HG03135 (cell line): Measurements from ENCODE around the gene HHAT.
A peak's percentile ranks its signal among the peaks of the same experiment; 100 is the strongest.

Source experiments
- ATAC-seq: cut with Tn5 transposase; IDR thresholded peaks from one replicate; pipeline ENCODE4 v1.9.1; 2021; ENCODE audit warnings: mild to moderate bottlenecking, moderate library complexity; ENCODE audit not compliant: unreplicated experiment

Gene HHAT

DNA sequence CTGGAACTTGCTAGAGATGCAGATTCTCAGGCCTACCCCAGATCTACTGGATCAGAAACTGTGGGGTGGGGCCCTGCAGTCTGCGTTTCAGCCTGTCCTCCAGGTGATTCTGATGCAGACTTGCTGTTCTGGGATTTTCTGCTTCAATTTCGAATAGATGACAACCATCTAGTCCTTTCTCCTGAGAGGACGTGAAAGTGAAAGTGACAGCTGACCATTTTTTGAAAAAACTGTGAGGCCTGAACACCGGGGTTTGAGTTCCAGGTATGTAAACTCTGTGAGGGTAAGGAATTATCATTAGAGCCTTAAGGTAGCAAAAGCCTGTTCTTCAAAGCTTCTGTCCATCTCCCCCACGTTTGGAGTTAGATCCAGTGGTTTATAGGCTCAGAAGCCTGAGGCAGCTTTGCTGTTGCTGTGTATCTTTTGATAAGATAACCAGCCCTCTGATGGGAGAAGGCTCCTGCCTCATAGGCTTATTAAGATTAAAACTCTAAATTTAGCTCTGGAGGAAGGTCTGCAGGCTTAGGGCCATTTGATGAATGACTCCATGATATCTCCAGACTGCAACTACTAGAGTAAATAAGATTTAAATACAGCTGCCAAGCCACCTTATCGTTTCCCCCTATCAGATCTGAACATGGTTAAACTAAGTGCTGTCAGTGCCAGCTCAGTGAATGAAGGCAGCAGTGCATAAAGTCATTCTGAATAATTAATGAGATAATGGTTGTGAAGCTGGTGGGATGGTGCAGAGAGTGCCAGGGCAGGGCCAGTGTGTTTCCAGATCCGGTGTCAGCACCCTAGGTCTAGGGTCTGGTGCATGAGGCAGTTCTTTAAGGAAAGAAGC, 335.2 kb downstream of the HHAT start:
- no peak for ATAC-seq

DNA sequence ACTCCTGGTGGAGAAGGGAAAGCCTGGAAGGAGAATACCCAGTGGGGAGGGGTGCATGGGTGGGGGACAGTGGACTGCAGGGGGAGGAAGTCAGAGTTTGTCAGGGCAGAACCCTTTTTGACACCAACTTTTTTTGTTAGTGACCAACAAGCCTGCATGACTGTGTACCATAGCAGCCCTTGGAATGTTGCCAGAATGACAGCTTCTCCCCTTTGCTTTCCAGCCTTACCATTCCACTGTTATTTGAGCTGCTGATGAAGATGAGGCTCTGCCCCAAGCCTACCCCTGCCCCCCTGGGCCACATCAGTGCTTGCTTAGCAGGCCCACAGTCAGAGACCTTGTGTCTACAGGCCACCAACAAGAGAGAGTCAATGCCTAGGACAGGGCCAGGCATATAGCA, 341.2 kb downstream of the HHAT start:
- no peak for ATAC-seq

DNA sequence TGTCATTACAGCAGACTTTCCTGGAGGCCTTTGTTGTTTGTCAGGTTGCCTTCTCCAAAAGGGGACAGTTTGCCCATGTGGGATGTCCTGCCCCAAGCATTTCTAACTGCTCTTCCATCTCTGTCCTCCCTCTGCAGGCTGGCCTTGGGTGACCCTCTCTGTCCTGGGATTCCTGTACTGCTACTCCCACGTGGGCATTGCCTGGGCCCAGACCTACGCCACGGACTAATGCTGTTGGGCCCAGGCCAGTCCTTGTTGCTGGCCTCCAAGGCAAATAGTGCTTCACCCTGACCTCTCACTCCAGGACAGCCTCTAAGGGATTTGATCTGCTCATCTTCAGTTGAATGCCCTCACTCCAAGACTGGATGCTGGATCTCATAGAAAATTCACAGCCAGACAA, 345.4 kb downstream of the HHAT start:
- ATAC-seq = no peak

DNA sequence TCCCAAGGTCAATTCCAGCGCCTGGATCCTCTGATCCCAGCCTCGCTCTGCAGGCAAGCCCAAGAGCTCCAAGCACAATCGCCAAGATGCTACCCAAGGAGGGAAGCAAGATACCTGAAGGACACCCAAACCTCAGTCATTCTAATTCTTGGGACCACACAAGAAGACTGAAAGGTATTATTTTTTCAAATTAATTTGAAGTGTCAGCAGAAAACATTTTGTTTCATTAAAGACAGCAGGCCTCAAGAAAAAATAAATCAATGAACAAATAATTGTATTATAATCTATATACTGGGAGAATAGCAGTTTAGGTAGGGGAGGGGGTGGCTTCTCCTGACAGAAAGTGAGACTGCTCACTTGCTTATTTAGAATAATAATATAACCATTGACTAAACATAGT, 347.8 kb downstream of the HHAT start:
- ATAC-seq = no peak

DNA sequence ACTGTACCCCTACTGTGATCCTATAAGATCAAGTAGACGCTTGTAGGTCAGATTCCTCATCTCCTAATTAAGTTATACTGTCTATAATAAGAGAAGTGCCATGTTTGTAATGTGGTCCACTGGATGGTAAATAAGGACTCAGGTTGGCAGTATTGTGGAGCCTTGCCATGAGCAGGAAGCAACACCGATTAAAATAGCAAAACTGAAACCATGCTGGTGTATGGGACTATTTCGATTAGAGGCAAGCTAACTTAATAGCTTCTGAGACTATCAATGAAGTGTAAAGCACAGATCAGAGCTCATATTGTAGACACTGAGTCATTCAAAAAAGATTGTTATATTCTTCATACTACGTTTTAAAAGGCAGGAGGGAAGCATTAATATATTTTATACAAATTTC, 348.8 kb downstream of the HHAT start:
- no peak for ATAC-seq

DNA sequence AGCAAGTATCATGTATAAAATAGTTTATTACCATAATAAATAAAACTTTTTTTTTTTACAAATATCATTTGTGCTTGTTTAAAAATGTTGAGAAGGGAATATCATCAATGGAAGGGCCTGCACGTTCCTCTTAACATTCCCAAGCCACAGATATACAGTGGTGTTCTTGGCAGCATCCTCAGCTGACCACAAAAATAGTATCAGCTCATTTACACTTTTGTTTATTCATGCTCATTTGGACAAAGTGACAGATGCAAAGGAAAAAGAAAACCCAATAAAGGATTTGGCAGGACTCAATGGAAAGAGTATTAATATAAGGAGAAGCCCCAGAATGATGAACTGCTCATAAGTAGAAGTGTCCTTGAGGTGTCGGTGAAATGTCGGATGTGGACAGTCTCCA, 349.6 kb downstream of the HHAT start:
- ATAC-seq = no peak

DNA sequence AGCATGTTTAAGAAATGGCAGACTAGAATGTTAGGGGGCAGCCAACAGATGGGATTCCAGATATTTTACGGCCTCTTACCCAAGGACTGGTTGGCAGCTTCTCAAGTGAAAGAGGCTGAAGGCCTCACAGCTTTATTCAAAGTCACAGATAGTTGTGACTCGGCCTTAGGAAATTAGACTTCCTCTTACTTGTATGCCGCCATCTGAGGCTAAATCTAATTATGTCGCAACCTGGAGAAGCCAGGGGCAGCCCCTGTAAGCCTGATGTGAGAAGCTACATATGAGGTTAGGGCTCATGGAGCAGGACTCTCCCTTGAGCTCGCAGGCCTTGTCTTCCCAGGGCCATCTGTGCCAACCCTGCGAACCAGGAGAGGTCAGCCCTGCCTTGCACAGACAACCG, 352.5 kb downstream of the HHAT start:
- ATAC-seq = no peak

DNA sequence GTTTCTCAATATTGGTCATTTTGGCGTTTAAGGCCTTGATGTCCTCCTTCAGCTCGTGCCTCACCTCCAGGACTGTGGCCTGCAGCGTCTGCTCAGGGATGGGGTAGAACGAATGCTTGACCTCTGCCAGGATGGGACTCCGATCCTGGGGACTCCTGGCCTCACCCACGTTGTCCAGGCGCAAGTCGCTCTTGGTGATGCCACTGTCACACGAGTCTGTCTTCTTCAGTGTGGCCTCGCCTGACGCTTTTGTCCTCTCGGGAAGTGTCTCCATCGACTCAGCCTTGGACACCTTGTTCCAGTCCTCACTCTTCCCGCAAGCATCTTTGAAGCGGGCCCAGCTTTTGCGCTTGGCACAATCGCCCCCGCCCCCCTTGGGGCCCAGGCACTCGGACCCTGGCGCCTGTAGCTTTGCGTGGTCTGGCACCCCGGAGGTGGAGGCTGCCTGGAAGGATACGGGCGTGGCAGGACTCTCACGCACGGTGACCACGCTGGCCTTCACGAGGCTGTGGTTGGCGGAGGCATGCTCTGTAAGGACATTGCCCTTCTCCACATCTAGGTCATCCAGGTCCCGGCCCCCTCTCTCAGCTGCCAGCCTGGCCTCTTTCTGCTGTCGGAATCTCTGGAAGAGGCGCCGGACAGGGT, 354.8 kb downstream of the HHAT start:
- ATAC-seq = no peak

DNA sequence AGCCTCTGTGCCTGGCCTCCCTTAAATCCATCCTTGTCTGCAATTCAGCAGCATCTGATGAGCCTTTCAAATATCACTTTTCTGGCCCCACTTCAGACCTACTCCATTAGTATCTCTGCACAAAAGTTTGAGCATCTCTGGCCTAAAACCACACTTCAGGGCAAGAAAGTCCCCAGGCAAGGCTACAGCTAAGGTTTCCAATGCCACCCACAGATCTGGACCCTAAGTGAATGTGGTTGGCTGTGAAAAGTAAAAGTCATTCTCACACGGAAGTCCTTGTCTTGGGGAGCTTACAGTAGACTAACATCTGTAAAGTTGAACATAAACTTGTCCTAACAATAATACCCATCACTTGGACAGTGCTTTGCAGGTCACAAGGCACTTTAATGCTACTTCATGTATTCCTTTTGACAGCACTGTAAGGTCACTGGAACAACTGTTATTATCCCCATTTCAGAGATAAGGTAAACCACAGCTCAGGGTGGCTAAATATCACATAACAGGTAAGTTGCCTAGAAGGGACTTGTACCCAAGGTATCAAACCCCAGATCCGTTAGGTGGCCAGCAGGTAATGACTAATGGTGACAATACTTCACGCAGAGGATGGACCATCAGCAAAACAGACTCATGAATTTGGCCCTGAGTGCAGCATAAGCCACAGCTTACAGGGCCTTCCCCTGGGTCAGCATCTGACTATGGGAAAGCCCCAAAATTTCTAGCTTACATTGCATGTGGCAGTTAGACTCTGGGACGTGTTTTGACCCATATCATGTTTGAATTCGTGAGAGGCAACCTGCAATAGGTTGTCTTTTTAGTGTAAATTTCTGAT, 356.0 kb downstream of the HHAT start:
- ATAC-seq = peak; percentile 86

DNA sequence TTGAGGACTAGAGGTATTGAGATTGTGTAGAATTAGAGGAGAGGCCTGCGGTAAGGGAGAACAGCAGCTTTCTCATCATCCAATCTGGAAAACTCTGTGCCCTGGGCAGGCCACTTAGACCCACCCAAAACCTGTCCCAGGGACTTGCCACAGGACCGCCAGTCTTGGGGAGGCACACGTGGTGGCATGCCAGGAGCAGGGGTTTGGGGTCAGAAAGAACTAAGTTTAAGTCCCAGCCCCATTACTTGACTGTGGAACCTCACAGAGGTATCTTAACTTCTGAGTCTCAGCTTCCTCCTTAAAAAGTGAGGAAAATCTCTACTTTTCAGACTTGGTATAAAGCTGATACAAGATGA, 356.6 kb downstream of the HHAT start:
- no peak for ATAC-seq

DNA sequence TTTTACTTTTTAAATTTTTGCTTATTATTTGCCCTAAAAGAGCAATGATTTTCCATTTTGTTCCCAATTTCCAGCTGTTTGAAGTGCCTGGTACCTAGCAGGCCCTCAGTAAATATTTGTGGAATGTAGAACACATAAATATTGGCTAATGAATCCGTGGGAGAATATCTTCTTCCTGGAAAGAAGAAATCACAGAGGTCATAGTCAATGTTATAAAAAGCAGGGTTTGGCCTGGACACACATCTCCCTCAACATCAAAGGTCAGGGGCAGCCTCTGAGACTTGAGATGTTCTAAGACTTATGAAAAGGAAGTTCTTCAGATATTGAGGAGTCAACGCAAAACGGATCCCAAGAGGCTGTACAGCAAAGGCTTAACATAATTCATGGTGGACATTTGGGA, 358.1 kb downstream of the HHAT start:
- no peak for ATAC-seq

DNA sequence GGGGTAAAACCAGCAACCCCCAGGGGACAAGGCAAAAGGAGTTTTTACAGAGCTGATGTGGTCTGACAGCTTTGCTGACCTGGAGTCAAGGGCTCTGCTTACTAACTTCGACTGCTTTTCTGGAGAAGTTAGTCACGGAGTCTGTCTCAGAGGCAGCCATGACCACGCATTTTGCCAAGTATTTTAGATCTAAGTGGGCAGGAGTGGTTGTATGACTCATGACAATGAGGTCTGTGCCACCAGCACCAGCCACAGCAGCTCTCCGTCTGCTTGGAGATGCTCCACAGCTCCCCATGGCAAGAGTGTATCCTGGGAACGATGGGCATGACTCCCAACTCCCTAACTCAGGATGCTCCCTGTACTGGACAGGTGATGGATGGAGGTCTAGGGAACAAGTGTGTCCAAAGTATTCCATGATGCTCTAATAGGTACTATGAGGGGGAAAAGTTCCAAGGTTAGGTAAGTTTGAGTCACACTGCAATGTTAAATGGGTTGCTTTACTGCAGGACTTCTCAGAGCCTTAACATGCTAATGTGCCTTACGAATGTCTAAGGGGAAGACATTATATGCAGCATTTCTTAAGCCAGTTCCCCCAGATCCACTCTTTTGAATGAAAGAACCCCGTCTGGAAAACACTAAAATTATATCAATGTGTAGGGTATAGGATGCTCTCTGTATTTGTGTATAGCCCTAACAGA, 359.0 kb downstream of the HHAT start:
- no peak for ATAC-seq

DNA sequence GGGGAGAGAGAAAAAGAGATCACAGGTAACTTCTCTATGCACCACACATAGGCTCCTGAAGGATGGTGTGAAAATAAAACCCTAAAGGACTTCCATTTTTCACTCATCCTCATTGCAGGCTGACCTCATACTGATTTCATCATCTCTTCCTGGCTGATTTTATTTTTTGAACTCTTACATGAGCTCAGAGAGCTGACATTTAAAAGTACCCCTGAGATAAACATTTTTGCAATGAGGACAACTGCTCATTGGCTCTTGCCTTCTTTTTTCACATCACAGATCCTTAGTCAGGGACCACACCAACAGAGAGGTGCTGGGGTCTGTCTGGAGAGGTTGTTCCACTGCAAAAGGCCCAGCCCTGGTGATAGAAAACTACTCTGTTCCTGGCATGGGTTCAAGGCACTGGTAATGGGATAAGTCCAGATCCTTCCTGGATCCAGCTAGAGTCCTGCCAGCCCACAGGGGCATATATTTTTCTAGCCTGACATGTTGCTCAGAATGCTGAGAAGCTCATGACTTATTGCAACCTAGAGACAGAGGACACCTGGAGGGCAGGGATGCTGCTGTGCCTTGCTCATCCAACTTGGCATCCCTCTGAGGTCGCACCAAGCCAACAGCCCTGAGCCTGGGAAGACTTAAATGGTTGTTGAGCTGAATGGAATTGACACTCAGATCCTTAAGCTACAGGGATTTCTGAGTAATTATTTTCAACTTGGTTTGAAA, 360.0 kb downstream of the HHAT start:
- ATAC-seq = no peak

DNA sequence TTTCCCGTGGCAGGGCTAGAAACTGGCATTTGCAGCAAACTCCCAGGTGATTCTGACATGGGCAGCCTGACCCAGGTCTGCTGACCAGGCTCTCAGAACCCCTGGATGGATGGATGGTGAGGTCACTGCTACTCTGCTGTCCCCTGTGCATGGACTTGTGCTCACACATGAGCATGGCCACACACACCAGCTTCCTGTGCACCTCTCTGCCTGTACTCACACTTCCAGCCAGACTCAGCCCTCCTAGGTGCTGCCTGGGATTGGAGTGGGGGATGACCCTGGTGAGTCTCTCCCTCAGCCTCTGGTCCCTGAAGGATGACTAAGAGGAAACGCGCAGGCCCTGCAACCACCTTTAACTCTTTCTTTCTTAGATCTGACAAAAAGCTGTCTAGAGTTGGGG, 361.1 kb downstream of the HHAT start:
- ATAC-seq = no peak

DNA sequence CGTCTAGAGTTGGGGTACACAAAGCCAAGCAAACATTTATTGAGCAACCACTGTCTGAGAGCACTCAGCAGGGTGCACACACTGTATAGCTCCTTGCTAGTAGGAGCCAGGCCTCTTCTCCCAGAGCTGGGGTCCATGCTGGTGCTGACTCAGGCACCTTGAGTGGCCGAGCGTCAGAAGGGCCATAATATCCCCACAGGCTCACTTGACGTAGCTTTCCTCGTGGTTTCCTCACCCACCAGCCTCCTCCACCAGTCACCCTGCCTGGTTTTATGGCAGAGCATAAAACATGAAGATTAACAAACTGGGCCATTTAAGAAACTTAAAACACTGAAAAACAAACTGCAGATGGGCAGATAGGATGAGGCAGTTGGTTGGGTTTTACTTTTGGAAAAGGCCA, 361.5 kb downstream of the HHAT start:
- ATAC-seq = no peak

DNA sequence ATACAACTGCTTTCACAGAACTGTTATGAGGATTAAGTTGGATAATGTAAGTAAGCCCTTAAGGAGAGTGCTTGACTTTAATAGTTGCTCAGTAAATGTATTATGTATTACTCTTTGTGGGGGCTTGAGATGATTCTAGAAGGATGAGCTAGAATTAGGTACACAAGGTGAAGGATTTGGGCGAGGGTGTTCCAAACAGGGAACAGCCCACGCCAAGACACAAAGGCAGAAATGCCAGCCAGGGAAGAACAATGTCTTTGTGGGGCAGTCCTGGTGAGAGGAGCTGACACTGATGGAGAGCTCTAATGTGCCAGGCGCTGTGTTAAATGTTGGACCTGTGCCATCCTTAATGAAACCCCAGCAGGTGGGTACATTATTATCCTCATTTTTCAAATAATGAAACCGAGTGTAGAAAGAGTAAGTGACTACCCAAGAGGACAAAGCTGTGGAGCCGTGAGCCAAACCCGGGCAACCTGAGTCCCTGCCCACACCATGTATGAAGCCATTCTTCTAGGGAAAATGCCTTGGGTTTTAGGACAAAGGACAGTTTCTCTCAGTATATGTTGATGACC, 362.4 kb downstream of the HHAT start:
- no peak for ATAC-seq

DNA sequence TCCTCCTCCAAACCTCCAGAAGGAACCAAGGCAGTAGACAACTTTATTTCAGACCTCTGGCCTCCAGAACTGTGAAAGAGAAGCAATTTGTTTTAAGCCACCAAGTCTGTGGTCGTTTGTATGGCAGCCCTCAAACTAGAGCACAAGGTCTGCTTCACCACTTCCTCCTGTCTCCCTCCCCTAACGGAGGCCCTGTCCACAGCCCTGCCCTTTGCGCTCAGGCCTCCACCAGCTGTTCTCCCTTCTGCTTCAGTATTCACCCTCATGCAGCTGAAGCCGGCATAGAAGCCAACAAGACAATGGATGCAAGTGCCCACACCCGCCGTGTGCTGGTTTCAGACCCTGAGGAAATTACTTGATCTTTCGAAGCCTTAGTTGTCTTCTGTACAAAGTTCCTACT, 364.1 kb downstream of the HHAT start:
- ATAC-seq = no peak

DNA sequence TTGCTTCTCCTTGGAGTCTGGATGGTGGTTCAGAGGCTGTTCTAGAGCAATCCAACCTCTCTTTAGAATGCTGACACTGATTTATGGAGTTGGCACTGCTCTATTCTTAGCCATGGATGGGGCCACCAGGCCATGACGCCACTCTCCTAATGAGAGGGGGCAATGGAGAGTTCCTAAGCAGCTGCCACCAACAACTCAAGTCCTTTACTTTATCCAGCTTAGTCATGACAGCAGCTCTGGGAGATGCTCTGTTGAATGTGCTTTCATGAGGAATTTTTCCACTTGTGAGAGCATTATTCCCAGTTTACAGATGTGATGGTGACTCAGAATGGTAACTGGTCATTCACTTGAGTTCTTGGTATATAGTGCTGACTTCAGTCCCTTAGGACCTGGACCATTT, 366.3 kb downstream of the HHAT start:
- ATAC-seq = no peak

DNA sequence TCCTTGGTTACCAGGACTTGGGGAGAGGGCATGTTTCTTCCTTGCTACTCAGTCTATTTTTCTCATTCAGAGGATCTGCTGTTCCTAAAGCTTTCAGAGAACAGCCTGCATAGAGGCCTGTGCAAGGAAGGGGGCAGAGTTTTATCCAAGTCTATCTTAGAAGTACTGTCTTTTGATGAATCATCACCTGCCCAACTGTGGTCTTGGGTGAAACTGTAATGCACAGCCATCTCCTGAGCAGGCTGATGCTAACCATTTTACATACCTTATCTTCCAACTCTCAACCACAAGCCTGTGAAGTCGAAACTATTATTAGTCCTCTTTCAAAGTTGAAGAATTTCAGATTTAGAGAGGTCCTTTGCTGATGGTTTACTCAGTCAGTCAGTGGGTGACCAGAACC, 368.0 kb downstream of the HHAT start:
- ATAC-seq = peak; percentile 97

DNA sequence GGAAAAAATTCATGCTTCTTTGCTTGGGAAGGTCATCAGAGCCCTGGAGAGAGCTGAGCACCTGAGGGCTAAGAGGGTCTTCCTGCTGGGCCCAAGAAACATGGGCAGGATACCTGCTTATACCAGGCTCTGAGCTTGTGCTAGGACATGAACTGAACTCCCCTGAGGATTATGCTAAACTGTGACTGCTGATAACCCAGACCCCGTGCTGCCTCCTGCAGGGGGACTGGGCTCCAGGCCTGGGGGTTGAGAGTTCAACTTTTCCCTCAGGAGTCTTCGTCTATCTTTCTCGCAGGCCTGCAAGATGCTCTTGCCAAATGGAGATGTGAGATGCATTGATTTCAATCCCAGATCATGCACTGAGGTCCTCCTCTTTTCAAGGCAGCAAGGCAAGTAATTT, 368.5 kb downstream of the HHAT start:
- ATAC-seq = peak; percentile 6
